Measurements from ENCODE around the gene KRTAP5-10. TPM values are rescaled to one million over a fixed set of nuclear protein-coding genes. Genes with fewer than 3 reads are reported as not detected.

The KRTAP5-10 gene
- polyA plus RNA-seq, 1 of the 3 experiments (the other 2 are of a cell fraction) = not detected

DNA sequence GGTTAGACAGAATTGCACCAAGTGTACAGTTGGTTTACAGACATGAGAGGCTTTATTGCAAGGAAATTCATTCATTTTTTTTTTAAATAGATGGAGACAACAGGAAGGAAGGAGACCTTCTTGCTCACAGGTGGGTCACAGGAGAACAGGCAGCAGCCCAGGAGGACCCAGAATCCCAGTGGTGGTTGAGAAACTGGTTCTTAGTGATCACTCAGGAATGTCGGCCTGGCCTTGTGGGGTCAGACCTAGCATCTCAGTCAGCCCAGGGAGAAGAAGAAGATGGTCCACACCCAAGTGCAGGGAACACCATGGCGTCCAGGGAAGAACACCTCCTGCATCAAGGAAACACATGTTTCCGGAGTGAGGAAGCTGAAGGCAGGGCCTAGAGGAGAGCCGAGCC is 16.5 kb downstream of the KRTAP5-10 start:
- Histone ChIP-seq H3K9ac (no peak overlapping the region), H4K20me1 (ENCODE audit: insufficient read depth) (no peaks in the 10 kb centered on the region), H3K36me3 (replicated peaks in 1 of 2; ENCODE audit: control insufficient read depth in 1 of 2, insufficient read depth in 2 of 2, low read length in 1 of 2) (no peaks in the 10 kb centered on the region), H3K9me2 (no peaks in the 10 kb centered on the region), H3K4me3 (ENCODE audit: low read depth in 2 of 2, low read length in 1 of 2) (no peak overlapping the region), H3K9me3 (no peaks in the 10 kb centered on the region), H3K27me3 (ENCODE audit: insufficient read depth) (no peaks in the 10 kb centered on the region), H2AFZ (ENCODE audit: low read depth) (no peak overlapping the region), H3K79me2 (ENCODE audit: insufficient read depth) (no peaks in the 10 kb centered on the region), H3K27ac (ENCODE audit: low read depth in 2 of 2, low read length in 1 of 2) (no peak overlapping the region), H3K4me2 (no peak overlapping the region), H3K4me1 (ENCODE audit: control insufficient read depth in 1 of 2, insufficient read depth in 2 of 2, low read depth in 1 of 2, low read length in 1 of 2) (peaks cover 0 to 5% of the 10 kb centered on the region in 2 experiments; a peak in 1 of 4 replicates), H3F3A (replicated peaks; ENCODE audit: insufficient read depth) (no peaks in the 10 kb centered on the region)
- POLR2A ChIA-PET = no interaction called here
- no peak for DNase-seq
- CTCF ChIA-PET = interaction anchor here (0.6 to 2.7 kb wide), 4 partner anchors 8 to 1044 kb away, joined by 3 to 35 read pairs (median 10); partner anchors contain the start of gene KRTAP5-10
- 39% methylated on average over 4 of the region's 4 CpGs for WGBS (ENCODE audit: low lambda C conversion rate)
- TF ChIP-seq NFIC (IDR thresholded peaks at IDR 0.05; ENCODE audit: borderline replicate concordance) (no peak), JUND (IDR thresholded peaks at IDR 0.05) (no peak), EZH2phosphoT487 (IDR thresholded peaks at IDR 0.05; ENCODE audit: borderline replicate concordance, low read depth) (no peak), TAF1 (IDR thresholded peaks at IDR 0.05; ENCODE audit: borderline replicate concordance, low read depth, low read length) (no peak), TEAD4 (IDR thresholded peaks at IDR 0.05; ENCODE audit: borderline replicate concordance, insufficient read depth) (no peak), POLR2AphosphoS5 (IDR thresholded peaks at IDR 0.05; ENCODE audit: low read depth, low read length) (no peak), ELF1 (IDR thresholded peaks at IDR 0.05) (no peak), EP300 (IDR thresholded peaks at IDR 0.05; ENCODE audit: borderline replicate concordance in 1 of 2, low read depth in 1 of 2, low read length in 1 of 2) (no peak), CHD2 (IDR thresholded peaks at IDR 0.05; ENCODE audit: low read length, partially characterized antibody) (no peak), FOXJ3 (CRISPR knock-in tag; IDR thresholded peaks at IDR 0.05) (no peak), SIN3A (IDR thresholded peaks at IDR 0.05; ENCODE audit: borderline replicate concordance, low read depth, low read length) (no peak), RAD21 (IDR thresholded peaks at IDR 0.05; ENCODE audit: low read length) (no peak), FOXM1 (IDR thresholded peaks at IDR 0.05; ENCODE audit: low read depth) (no peak), RXRA (IDR thresholded peaks at IDR 0.05; ENCODE audit: borderline replicate concordance, low read depth) (no peak), RFX5 (IDR thresholded peaks at IDR 0.05; ENCODE audit: low read length) (no peak), RCOR1 (IDR thresholded peaks at IDR 0.05; ENCODE audit: low read length) (no peak), FOSL2 (IDR thresholded peaks at IDR 0.05; ENCODE audit: borderline replicate concordance, low read depth) (no peak), GATA2 (CRISPR knock-in tag; IDR thresholded peaks at IDR 0.05) (no peak)
- TF ChIP-seq, protein P1, sequence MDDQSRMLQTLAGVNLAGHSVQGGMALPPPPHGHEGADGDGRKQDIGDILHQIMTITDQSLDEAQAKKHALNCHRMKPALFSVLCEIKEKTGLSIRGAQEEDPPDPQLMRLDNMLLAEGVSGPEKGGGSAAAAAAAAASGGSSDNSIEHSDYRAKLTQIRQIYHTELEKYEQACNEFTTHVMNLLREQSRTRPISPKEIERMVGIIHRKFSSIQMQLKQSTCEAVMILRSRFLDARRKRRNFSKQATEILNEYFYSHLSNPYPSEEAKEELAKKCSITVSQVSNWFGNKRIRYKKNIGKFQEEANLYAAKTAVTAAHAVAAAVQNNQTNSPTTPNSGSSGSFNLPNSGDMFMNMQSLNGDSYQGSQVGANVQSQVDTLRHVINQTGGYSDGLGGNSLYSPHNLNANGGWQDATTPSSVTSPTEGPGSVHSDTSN (IDR thresholded peaks at IDR 0.05) = no peak
- TF ChIP-seq, protein P2, sequence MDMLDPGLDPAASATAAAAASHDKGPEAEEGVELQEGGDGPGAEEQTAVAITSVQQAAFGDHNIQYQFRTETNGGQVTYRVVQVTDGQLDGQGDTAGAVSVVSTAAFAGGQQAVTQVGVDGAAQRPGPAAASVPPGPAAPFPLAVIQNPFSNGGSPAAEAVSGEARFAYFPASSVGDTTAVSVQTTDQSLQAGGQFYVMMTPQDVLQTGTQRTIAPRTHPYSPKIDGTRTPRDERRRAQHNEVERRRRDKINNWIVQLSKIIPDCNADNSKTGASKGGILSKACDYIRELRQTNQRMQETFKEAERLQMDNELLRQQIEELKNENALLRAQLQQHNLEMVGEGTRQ (IDR thresholded peaks at IDR 0.05; ENCODE audit: borderline replicate concordance, low read depth, low read length) = no peak

All from SK-N-SH (cell line).